Gastroesophageal sphincter (tissue), 4 donors: ENCODE measurements around the gene KISS1R. TPM values are rescaled to one million over a fixed set of nuclear protein-coding genes. Genes with fewer than 3 reads are reported as not detected.

Experiments
- ATAC-seq: fragments of 150-250 bp; one replicate; pipeline ENCODE4 v1.9.1; 2016; ENCODE audit warnings: mild to moderate bottlenecking, moderate library complexity
- H3K27ac ChIP-seq, 4 donors: fragments of 200-600 bp; sonication (generic) in 3 of 4; 1 replicate in 3 of 4; 2 replicates in 1 of 4; pipeline ENCODE4 v1.5.1; 2016 to 2019
- H3K27me3 ChIP-seq: fragments of 200-600 bp; sonication (generic); one replicate; pipeline ENCODE4 v1.5.1; 2019
- H3K36me3 ChIP-seq, 2 donors: fragments of 200-600 bp; sonication (generic); one replicate each; pipeline ENCODE4 v1.5.1; 2019; ENCODE audit warnings: control low read depth in 1 of 2
- H3K4me1 ChIP-seq, 3 donors: fragments of 200-600 bp; sonication (generic); 1 replicate in 2 of 3; 2 replicates in 1 of 3; pipeline ENCODE4 v1.5.1; 2016 to 2019; ENCODE audit warnings: control low read depth in 2 of 3
- H3K4me3 ChIP-seq, 2 donors: fragments of 200-600 bp; sonication (generic); one replicate each; pipeline ENCODE4 v1.5.1; 2019; ENCODE audit warnings: mild to moderate bottlenecking in 1 of 2, moderate library complexity in 1 of 2
- H3K9me3 ChIP-seq, 3 donors: fragments of 200-600 bp; sonication (generic); one replicate each; pipeline ENCODE4 v1.5.1; 2017 to 2019; ENCODE audit warnings: control low read depth in 2 of 3
- CTCF ChIP-seq, 4 experiments: fragments of 200-600 bp in 2 of 4; fragments of 450-650 bp in 2 of 4; sonication (generic) in 1 of 4; IDR thresholded peaks; one replicate each; pipeline ENCODE4 v1.5.1; 2017 to 2019; ENCODE audit warnings: antibody characterized with exemption in 4 of 4, mild to moderate bottlenecking in 2 of 4, moderate library complexity in 2 of 4
- EP300 ChIP-seq: sonication (generic); formaldehyde crosslinking; IDR thresholded peaks from one replicate; pipeline ENCODE4 v1.6.1; 2017; ENCODE audit warnings: antibody characterized with exemption, mild to moderate bottlenecking
- POLR2A ChIP-seq, 2 donors: fragments of 450-650 bp; IDR thresholded peaks; one replicate each; pipeline ENCODE4 v1.6.1; 2017; ENCODE audit warnings: antibody characterized with exemption in 2 of 2, mild to moderate bottlenecking in 2 of 2, moderate library complexity in 1 of 2
- POLR2AphosphoS5 ChIP-seq: sonication (generic); formaldehyde crosslinking; IDR thresholded peaks from one replicate; pipeline ENCODE4 v1.6.1; 2017; ENCODE audit warnings: antibody characterized with exemption
- WGBS, 2 donors: methylation state at CpG; one replicate each; pipeline ENCODE4 v1.1.5; 2018; ENCODE audit warnings: low coverage in 1 of 2; 5-methylcytosine and 5-hydroxymethylcytosine counted together
- total RNA-seq, 4 donors: library from RNA; depleted of rRNA; stranded (reverse); fragments of >200 nt; gene quantifications; one replicate each; pipeline ENCODE4 v1.1.0, GENCODE V29; 2016

Gene KISS1R
- total RNA-seq, 4 donors from 2014 or later = not detected

GRCh38 chr19:892894-893689 lies 24.0 kb upstream of the KISS1R start, which contains the start of the genes MED16 and RNU6-9:
MED16 (minus strand) TSS chr19:893187; CDS start chr19:891131, 2,056 bp downstream.
RNU6-9 (plus strand) TSS chr19:893484.
- 1% methylated on average over 16 to 17 of the region's 69 CpGs for WGBS, 2 donors
- ATAC-seq = peak; percentile 97
- Histone ChIP-seq H3K4me1 (peaks cover 0 to 25% (median 5%) of the 10 kb centered on the region in 3 donors), H3K36me3 (peaks cover 0 to 47% of the 10 kb centered on the region in 2 donors), H3K9me3 (no peaks in the 10 kb centered on the region), H3K4me3 (peak within 1 kb of the TSS; percentile 51 to 78), H3K27me3 (no peaks in the 10 kb centered on the region), H3K27ac (peak within 1 kb of the TSS; percentile 48 to 97 (median 88))
- TF ChIP-seq EP300 = no peak
- peak; percentile 30 to 39 for TF ChIP-seq POLR2A (IDR thresholded peaks at IDR 0.05)
- TF ChIP-seq CTCF (IDR thresholded peaks at IDR 0.05) = peak in 1 of 4 experiments; percentile 17
- TF ChIP-seq POLR2AphosphoS5 = no peak

- Histone ChIP-seq H3K4me1 (peaks cover 0 to 16% (median 5%) of the 10 kb centered on the region in 3 donors), H3K4me3 (no peak overlapping the region), H3K9me3 (no peaks in the 10 kb centered on the region), H3K27me3 (no peaks in the 10 kb centered on the region), H3K27ac (no peak overlapping the region), H3K36me3 (peaks cover 0 to 42% of the 10 kb centered on the region in 2 donors)
- TF ChIP-seq EP300 (no peak), POLR2AphosphoS5 (no peak), CTCF (IDR thresholded peaks at IDR 0.05) (no peak)
- ATAC-seq = no peak
- 80 to 88% methylated on average over 1 to 4 of the region's 10 CpGs for WGBS, 2 donors
These were observed 20.7 kb upstream of the KISS1R start for GRCh38 chr19:896434-896833.

- no peak for TF ChIP-seq CTCF (IDR thresholded peaks at IDR 0.05)
- no peak for TF ChIP-seq POLR2AphosphoS5
- no peak for TF ChIP-seq EP300
- TF ChIP-seq POLR2A (IDR thresholded peaks at IDR 0.05) = no peak
- no peak overlapping the region for H3K27ac ChIP-seq
- ATAC-seq = no peak
- peaks cover 0 to 48% of the 10 kb centered on the region in 2 donors for H3K36me3 ChIP-seq
- H3K4me3 ChIP-seq = no peak overlapping the region
- no peaks in the 10 kb centered on the region for H3K9me3 ChIP-seq
- H3K4me1 ChIP-seq = peaks cover 0 to 11% (median 2%) of the 10 kb centered on the region in 3 donors
- H3K27me3 ChIP-seq = no peaks in the 10 kb centered on the region
- 41 to 94% methylated on average over 3 to 8 of the region's 11 CpGs for WGBS, 2 donors
These were observed 20.1 kb upstream of the KISS1R start for GRCh38 chr19:896999-897398.

GRCh38 chr19:897442-898039 lies 19.6 kb upstream of the KISS1R start:
- TF ChIP-seq POLR2AphosphoS5 = no peak
- no peak for TF ChIP-seq POLR2A (IDR thresholded peaks at IDR 0.05)
- no peak for TF ChIP-seq CTCF (IDR thresholded peaks at IDR 0.05)
- no peak for TF ChIP-seq EP300
- Histone ChIP-seq H3K36me3 (peaks cover 0 to 48% of the 10 kb centered on the region in 2 donors), H3K4me3 (no peak overlapping the region), H3K27me3 (no peaks in the 10 kb centered on the region), H3K9me3 (no peaks in the 10 kb centered on the region), H3K4me1 (peaks cover 0 to 6% (median 0%) of the 10 kb centered on the region in 3 donors), H3K27ac (no peak overlapping the region)
- no peak for ATAC-seq
- 100% methylated on average over 2 to 3 of the region's 26 CpGs for WGBS, 2 donors
